GM18520 (cell line): ENCODE results near the gene UBIAD1.
"Not testable (repeated sequence)": the region's sequence is repeated elsewhere in the genome, so short reads cannot be mapped to it uniquely, and the experiment has no call there.

Experiments
- ATAC-seq: cut with Tn5 transposase; IDR thresholded peaks from one replicate; pipeline ENCODE4 v1.9.1; 2021; ENCODE audit not compliant: unreplicated experiment

UBIAD1 gene, protein sequence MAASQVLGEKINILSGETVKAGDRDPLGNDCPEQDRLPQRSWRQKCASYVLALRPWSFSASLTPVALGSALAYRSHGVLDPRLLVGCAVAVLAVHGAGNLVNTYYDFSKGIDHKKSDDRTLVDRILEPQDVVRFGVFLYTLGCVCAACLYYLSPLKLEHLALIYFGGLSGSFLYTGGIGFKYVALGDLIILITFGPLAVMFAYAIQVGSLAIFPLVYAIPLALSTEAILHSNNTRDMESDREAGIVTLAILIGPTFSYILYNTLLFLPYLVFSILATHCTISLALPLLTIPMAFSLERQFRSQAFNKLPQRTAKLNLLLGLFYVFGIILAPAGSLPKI

DNA sequence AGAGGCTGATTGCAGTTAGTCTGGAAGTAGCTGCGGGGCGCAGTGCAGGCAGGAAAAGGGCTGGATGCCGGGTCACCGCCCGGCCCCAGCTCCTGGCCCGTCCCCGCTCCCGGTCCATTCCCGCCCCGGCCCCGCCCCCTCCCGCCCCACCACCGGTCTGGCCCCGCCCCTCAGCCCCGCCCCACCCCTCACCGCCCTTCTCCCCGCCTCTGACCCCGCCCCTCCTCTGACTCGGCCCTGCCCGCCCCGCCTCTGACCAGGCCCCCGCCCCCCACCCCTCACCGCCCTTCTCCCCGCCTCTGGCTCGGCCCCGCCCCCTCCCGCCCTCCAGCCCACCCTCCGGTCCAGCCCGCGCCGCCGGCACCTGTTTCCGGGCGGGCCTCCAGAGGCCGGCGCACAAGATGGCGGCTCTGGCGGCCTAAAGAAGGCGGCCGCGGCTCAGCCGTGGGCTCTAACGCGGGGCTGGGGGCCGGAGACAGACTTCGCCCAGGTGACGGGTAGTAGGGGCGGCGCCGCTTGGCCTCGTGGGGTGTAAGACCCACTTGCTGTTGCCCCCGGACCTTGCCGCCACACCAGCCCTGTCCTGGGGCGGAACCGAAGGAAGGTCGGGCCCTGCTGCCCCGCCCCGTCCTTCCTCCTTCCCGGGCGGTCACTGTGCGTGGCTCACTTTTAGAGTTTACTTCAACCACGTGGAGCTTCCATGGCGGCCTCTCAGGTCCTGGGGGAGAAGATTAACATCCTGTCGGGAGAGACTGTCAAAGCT lies at the start of gene UBIAD1:
Gene UBIAD1 (plus strand): TSS at position 367 of the 763 bp plus-strand sequence. CDS start 334 bp downstream, at position 701.
- peak; percentile 55 for ATAC-seq

DNA sequence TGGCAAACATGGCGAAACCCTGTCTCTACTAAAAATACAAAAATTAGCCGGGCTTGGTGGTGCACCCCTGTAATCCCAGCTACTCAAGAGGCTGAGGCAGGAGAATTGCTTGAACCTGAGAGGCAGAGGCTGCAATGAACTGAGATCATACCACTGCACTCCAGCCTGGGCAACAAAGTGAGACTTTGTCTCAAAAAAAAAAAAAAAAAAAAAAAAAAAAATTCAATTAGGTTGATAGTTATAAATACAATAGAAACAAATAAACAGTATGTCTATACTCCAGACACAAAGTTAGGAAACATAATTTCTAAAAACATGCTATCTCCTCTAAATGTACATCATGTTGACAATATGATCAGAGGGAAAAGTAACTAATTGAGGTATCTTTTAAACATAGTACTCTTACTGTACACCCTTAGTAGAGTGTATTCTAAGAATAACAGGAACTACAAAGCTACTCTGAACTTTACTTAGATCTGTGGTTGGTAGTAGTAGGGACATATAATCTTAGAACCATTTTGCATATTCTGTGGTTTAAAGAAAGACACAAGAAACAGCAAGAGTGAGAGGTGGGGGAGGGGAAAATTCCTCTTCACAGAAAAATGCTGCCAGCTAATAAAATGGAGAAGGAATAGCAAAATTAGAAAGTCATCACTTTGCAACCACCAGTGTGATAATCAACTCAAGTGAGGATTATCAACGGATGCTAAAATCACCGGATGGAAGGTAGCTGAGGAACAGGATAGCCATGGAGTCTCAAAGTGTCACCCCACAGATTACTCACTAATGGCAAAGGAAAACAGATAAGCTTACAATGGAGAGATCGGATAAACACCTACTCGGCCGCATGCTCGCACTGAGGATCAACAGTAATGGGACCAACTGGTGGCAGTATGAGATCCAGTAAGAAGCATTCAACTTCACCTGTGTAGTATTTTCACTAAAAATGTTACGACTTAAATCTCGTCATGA lies 45.6 kb upstream of the UBIAD1 start:
- ATAC-seq, result no peak

DNA sequence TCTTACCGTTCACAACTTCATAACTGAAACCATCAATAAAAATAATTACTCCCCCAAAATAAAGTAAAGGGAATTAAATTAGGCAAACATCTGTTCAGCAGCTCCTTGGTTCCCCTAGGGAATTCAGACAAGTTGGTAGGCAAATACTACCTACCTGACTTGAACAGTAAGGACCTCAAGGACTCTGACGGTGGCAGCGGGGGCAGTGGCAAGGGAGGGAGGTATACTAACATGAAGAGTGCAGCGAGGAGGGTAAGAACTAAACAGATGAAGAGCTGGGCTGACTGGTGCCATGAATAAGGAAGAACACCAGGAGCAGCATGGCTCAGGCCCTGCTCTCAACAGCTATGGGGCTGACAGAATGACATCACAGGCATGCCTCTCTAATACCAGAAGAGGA lies 43.8 kb upstream of the UBIAD1 start:
- ATAC-seq, result no peak

DNA sequence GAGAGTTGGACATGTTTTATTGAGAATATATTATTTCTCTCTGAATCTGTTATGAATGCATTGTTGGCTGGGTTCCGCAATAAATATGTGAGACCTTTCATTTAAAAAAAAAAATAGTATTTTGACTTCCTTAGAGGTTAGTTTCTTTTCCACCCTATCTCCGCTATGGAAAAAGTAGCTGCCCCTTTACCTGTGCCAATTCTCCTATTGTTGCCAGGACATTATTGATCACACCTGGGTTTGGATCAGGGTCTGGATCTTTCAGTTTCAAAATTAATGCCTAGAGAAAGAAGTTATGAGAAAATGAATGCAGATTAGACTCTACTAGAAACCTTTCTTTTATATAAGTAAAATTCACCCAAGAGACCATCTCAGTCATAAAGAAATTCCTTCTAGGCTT lies 39.8 kb upstream of the UBIAD1 start:
- no peak for ATAC-seq

DNA sequence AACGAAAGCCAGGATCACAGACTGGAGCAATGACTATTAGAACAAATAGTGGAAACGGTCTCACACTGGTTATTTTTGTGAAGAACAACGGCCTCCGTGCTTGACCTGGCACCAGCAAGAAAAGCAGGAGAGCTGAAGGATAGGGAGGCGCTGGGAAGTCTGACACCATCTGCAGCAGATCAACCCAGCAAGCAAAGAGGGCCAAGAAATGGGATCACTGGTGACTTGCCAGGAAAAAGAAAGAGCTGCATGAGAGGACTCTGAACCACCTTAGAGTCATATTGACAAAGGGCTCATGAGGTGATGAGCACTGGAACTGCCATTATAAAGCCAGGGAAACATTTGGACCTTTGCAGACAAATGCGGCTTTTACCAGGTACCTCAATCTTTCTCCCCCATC lies 35.6 kb upstream of the UBIAD1 start:
- ATAC-seq, result no peak

DNA sequence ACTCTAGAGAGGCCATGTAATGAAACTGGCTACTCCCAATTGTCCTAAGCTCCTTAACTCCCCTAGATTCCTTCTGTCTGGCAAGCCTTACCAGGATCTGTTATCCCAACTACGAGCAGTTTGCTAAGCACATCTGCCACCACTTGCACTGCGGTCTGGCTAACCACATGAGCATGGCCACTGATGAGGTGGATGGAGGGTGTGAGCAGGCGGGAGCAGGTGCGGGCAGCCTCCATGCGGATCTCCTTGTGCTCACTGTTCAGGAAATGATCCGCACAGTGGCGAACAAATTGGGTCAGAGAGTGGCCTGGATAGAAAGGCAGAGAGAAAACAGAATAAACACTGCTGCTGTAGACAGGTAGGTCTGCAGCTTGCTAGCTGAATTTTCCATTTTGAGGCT lies 34.7 kb upstream of the UBIAD1 start:
- ATAC-seq, result no peak

DNA sequence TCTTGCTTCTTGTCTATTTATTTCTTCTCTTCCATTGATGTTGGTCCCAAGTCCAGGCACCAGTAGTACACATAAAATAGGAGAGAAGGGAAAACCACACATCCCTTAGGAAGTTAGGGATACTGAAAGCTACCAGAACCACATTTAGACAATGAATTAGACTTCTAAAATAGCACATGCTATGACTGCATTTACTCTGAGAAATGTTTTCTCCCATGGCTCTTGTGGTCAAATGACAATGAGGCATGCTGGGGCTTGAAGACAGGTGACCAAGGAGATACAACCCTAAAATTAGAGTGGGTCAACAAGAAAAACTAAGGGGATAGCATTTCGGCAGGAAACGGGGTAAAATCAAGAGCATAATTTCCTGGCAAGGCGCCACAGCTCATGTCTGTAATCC lies 27.8 kb upstream of the UBIAD1 start:
- ATAC-seq, result no peak

DNA sequence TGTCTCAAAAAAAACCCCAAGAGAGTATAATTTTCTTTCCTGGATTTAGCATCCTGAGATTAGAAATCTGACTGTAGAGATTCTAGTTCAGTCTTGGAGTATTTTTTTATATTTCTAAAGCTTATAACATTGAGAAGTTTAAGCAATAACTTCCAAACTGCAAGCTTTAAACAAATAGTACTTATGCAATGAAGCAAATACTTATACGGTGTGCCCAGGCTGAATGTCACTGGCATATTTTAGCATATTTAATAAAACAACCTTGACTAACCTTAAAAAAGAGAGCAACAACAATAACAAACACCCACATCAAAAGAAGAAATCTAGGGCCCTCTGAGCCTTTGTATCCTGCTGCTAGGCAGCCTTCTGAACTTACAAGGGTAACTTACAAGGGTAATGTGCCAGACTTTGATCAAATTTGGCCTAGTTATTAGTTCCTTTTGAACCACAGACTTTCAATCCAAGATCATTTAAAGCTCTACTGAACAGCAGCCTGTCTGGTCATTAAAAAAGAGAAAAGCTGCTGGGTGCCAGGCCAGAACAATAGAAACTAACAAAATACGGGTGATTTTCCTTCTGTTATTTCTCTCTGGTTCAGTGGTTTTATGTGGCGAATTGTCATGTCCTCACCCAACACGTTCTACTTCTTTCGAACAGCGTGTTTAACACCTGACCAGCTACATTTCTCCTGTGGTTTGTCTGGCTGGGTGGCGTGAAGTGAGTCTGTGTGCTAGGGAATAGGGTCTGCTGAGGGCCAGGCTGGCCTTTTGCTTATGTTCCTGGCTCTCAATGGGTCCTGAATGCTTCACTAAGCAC lies 26.9 kb upstream of the UBIAD1 start:
- ATAC-seq, result no peak

DNA sequence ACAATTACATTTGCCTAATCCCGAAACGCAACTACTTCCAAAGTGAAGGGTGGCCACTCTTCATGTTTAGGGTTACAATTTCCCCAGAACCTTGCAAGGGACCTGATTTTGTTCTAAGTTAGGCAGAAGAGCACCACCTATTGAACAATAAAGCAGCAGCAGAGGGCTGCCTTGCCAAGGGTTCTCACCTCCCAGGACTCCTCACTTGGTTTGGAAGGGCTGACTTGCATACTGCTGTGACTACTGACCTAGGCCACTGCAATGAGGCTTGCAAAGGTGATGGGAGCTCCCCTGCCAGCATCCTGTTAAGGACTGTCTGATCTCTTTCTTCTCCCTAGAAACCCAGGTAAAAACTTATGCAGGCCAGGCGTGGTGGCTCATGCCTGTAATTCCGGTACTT lies 24.8 kb upstream of the UBIAD1 start:
- no peak for ATAC-seq

DNA sequence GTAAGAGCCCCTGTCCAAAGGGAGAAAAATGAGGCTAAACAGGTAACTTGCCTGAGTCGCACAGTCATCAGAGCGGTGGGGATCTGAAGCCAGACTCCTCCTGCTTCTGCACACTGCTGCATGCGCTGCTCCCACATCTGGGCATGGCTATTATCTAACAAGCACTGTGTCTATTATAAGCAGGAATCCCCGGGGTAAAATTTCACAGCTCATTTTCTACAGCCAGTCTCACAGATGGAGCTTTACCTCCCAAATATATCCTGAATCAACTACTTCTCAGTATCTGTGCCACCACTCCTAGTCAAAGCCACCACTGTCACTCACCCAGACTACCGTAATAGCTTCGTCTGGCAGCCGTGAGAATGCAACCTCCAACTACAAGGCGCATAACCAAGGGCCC lies 20.5 kb upstream of the UBIAD1 start:
- ATAC-seq, result no peak

DNA sequence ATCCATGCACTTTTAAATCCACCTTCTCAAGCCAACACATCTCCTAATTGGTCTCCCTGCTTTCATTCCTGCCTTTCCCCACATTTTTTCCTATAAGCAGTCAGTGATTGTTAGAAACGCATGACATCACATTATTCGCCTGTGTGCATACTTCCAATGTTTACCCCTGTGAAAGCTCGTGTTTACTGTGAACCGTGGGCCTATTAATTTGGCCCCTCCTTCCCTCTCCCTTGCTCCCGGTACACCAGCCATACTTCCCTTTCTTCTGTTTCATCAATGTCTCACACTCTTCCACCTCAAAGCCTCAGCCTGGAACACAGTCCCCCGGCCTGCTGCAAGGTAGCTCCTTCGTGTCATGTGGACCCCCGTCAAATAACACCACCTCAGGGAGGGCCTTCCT lies 19.8 kb upstream of the UBIAD1 start:
- no peak for ATAC-seq

DNA sequence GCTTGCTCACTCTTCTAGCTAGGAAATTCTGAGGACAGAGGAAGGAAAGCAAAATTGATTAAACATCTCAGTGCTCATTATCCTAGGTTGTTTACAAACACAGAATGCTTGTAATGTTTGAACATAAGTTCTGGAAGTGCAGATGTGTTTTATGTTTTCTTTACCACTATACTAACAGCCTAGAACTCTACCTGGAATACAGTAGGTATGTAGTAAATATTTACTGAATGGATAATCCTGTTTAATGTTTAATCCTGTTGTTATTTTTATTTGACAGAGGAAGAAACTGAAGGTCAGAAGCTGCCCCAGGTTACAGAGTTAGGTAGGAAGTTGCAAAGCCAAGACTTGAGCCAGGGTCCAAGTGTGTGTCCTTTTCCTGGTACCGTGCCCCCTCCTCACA lies 16.7 kb upstream of the UBIAD1 start:
- ATAC-seq, result no peak

DNA sequence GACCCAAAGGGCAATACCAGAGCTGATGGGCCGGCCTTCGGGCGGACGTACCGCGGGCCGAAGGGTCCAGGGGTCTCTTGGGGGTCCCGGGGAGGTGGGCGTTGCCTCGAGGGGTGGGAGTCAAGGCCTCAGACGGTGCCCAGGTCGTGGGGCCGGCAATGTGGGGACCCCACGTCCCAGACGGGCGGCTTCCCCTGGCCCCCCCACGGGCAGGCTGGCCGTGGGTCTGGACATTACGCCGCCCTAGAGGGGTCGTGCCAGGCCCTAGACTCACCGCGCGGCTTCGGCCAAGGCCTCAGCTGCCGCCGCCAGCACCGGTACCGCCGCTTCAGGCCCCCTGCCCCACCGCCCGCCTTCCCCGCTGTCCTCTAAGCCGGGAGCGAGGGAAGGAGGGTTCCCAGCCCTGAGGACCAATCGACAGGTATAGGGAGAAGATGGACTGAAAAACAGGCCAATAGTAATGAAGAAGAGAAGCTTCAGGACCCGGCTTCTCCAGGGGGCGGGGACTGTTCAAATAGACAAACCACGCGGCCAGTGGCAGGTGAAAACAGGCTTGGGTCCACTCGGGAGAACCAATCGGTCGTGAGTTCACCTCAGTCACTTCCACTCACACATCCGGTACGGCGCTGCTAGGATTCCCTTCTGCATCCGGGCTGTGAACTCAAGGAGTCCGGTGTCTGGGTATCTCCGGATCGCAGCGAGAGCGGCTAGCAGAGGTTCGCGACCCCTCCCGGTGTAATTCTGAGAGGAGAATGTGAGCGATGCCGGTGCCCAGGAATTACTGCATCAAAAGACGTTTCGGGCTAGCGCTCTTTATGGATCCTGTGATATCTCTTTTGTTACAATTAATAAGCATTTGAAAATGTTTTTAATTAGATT lies 10.6 kb upstream of the UBIAD1 start, which contains the start of gene MTOR:
Gene MTOR (minus strand): TSS at position 381 of the 879 bp plus-strand sequence. CDS start 3,142 bp downstream, outside the sequence.
- ATAC-seq, result peak; percentile 97

DNA sequence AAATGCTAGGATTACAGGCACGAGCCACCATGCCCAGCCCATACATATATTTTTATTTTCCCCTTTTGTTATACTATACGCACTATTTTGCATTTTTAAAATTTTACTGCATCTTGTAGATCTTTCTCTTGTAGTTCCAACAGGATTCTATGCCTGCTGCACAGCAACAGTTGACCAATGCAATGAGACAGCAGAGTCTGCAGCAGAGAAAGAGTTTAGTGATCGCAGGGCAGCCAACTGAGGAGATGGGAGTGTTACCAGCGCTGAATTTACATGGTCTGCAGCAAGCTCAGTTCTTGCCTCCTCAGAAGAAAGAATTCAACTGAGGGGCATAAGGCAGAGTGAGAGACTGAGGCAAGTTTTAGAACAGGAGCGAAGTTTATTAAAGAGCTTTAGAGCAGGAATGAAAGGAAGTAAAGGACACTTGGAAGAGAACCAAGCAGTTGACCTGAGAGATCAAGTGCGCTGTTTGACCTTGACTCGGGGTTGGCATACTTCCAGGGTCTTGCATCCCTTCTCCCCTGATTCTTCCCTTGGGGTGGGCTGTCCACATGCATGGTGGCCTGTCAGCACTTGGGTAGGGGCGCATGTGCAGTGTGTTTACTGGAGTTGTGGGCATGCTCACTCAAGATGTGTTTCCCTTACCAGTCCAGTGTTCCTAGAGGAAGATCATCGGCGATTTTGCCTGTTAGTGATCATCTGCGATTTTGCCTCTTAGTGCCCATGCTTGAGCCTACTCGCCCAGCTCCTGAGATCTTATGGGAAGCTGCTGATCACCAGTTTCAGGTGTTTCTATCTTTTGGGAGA lies 6.5 kb upstream of the UBIAD1 start:
- ATAC-seq, result no peak

DNA sequence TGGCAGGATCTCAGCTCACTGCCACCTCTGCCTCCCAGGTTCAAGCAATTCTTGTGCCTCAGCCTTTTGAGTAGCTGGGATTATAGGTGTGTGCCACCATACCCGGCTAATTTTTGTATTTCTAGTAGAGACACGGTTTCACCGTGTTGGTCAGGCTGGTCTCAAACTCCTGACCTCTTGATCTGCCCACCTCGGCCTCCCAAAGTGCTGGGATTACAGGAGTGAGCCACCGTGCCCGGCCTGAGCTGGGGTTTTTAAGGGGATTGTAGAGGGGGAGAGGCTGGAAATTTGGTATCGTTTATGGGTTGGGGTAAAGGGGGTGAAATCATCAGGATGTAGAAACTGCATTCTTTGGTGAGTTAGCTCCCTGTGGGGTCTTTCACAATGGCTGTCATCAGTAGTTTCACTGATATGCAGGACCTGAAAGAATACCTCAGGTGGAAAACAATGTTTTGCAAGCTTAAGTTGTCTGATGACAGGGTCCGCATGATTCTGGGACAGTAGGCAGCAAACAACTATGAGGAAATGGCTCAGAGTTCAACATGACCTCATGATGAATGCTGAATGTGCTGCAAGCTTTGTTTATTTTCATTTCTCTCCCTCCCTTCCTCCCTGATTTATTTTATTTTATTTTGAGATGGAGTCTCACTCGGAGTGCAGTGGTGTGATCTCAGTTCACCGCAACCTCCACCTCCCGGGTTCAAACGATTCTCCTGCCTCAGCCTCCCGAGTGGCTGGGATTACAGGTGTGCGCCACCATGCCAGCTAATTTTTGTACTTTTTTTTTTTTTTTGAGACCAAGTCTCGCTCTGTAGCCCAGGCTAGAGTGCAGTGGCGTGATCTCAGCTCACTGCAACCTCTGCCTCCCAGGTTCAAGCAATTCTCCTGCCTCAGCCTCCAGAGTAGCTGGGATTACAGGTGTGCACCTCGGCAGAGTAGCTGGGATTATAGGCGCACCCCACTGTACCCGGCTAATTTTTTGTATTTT lies 5.4 kb upstream of the UBIAD1 start:
- ATAC-seq, result not testable (repeated sequence)

DNA sequence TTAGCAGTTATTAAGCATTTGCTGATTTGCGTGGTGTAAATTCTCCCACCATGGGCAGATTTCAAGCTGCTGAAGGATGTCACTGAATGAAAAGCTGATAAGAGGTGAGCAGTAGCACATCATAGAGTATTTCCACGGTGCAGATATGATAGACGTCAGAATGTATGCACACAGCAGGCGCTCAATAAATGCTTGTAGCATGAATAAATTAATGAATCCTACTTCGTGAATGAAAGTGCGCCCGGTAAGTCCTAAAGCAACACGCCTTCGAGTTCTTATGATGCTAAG lies 510 bp upstream of the UBIAD1 start:
- no peak for ATAC-seq

DNA sequence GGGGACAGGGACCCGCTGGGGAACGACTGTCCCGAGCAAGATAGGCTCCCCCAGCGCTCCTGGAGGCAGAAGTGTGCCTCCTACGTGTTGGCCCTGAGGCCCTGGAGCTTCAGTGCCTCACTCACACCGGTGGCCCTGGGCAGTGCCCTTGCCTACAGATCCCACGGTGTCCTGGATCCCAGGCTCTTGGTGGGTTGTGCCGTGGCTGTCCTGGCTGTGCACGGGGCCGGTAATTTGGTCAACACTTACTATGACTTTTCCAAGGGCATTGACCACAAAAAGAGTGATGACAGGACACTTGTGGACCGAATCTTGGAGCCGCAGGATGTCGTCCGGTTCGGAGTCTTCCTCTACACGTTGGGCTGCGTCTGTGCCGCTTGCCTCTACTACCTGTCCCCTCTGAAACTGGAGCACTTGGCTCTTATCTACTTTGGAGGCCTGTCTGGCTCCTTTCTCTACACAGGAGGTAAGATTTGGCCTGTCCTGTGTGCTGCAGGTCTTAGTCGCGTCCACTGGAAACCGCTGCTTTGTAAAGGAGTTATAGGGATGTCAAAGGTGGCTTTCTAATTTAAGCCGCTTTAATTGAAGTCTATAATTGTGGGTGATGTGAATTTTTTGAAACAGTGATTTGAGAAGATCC lies 717 bp downstream of the UBIAD1 start:
- no peak for ATAC-seq
